Measurements from ENCODE around the gene SYNGAP1. TPM values are rescaled to one million over a fixed set of nuclear protein-coding genes. Genes with fewer than 3 reads are reported as not detected.

Gene SYNGAP1
- total and polyA plus RNA-seq, 9 of the 15 experiments (the other 6 are each of a cell fraction or from before 2014, with no cell fraction given), result 0.01 to 22.8 (median 3.2) TPM

DNA sequence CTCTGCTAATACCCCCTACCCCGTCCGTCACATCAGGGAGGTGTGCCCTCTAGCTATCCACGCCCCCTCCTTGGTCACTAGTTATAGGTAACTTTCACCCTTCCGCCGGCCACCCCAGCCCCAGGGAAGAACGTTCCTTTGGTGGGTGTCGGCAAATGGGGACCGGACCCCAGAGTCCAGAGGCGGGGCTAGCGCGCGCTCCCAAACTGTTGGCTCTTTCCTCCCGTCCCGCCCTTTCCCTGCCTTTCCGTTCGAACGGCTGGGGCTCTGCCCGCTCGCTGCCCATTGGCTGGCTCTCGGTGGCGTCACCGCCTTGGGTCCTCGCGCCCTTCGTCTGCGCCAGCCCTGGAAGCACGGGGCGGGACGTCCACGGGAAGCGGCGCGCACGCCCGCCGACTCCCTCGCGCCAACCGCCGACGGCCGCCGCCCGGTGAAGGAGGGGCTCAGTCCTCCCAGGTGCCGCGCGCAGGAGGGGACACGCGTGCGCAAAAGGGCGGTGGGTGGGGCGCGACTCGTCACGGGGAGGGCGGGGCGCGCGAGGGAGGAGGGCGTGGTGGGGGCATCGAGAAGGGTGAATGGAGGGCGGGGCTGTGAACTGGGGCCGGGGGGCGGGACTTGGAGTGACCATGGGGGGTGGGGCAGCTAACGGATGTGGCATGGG, 9.7 kb upstream of the SYNGAP1 start (continued):
- TF ChIP-seq FOXM1 (IDR thresholded peaks at IDR 0.05; ENCODE audit: low read depth), result peak; percentile 58
- TF ChIP-seq FOXM1 (CRISPR knock-in tag; IDR thresholded peaks at IDR 0.05; ENCODE audit: low read depth), result peak; percentile 93; the same call in 1 of the 2 replicates
- TF ChIP-seq, protein P1, sequence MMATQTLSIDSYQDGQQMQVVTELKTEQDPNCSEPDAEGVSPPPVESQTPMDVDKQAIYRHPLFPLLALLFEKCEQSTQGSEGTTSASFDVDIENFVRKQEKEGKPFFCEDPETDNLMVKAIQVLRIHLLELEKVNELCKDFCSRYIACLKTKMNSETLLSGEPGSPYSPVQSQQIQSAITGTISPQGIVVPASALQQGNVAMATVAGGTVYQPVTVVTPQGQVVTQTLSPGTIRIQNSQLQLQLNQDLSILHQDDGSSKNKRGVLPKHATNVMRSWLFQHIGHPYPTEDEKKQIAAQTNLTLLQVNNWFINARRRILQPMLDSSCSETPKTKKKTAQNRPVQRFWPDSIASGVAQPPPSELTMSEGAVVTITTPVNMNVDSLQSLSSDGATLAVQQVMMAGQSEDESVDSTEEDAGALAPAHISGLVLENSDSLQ (IDR thresholded peaks at IDR 0.05), result peak; percentile 87
- TF ChIP-seq EP400 (IDR thresholded peaks at IDR 0.05), result peak; percentile 85
- TF ChIP-seq NUFIP1 (IDR thresholded peaks at IDR 0.05; ENCODE audit: partially characterized antibody), result no peak
- peak; percentile 76 for TF ChIP-seq TBP (optimal IDR thresholded peaks at IDR 0.05; ENCODE audit: low read depth, low read length)
- TF ChIP-seq, protein P2, sequence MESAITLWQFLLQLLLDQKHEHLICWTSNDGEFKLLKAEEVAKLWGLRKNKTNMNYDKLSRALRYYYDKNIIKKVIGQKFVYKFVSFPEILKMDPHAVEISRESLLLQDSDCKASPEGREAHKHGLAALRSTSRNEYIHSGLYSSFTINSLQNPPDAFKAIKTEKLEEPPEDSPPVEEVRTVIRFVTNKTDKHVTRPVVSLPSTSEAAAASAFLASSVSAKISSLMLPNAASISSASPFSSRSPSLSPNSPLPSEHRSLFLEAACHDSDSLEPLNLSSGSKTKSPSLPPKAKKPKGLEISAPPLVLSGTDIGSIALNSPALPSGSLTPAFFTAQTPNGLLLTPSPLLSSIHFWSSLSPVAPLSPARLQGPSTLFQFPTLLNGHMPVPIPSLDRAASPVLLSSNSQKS (CRISPR knock-in tag; IDR thresholded peaks at IDR 0.05), result peak; percentile 51; the same call in 1 of the 2 replicates
- TF ChIP-seq ELF2 (CRISPR knock-in tag; IDR thresholded peaks at IDR 0.05), result peak; percentile 25; the same call in 1 of the 2 replicates
- peak; percentile 89 for TF ChIP-seq RBFOX2 (IDR thresholded peaks at IDR 0.05; ENCODE audit: low read depth, low read length)
- TF ChIP-seq, protein P3, sequence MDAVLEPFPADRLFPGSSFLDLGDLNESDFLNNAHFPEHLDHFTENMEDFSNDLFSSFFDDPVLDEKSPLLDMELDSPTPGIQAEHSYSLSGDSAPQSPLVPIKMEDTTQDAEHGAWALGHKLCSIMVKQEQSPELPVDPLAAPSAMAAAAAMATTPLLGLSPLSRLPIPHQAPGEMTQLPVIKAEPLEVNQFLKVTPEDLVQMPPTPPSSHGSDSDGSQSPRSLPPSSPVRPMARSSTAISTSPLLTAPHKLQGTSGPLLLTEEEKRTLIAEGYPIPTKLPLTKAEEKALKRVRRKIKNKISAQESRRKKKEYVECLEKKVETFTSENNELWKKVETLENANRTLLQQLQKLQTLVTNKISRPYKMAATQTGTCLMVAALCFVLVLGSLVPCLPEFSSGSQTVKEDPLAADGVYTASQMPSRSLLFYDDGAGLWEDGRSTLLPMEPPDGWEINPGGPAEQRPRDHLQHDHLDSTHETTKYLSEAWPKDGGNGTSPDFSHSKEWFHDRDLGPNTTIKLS (IDR thresholded peaks at IDR 0.05; ENCODE audit: borderline replicate concordance, low read depth), result peak; percentile 64
- peak; percentile 64; the same call in 1 of the 2 replicates for TF ChIP-seq NBN (IDR thresholded peaks at IDR 0.05; ENCODE audit: low read depth)
- peak; percentile 77; the same call in 1 of the 2 replicates for TF ChIP-seq TARDBP (IDR thresholded peaks at IDR 0.05)
- TF ChIP-seq MBD2 (IDR thresholded peaks at IDR 0.05; ENCODE audit: borderline replicate concordance, low read depth), result peak; percentile 81; the same call in 1 of the 2 replicates
- TF ChIP-seq ZNF77 (CRISPR knock-in tag; IDR thresholded peaks at IDR 0.05), result 0 out of 2 replicates have a peak, but pooled peaks have one; percentile 12
- peak; percentile 83 for TF ChIP-seq MYNN (IDR thresholded peaks at IDR 0.05)
- TF ChIP-seq MYNN (CRISPR knock-in tag; IDR thresholded peaks at IDR 0.05), result no peak
- no peak; the same call in 1 of the 2 replicates for TF ChIP-seq GABPB2 (CRISPR knock-in tag; conservative IDR thresholded peaks at IDR 0.05)
- TF ChIP-seq E2F4 (CRISPR knock-in tag; IDR thresholded peaks at IDR 0.05; ENCODE audit: low read depth), result peak; percentile 96
- peak; percentile 66; the same call in 1 of the 2 replicates for TF ChIP-seq HBP1 (CRISPR knock-in tag; IDR thresholded peaks at IDR 0.05)
- TF ChIP-seq, protein P4, sequence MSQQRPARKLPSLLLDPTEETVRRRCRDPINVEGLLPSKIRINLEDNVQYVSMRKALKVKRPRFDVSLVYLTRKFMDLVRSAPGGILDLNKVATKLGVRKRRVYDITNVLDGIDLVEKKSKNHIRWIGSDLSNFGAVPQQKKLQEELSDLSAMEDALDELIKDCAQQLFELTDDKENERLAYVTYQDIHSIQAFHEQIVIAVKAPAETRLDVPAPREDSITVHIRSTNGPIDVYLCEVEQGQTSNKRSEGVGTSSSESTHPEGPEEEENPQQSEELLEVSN (IDR thresholded peaks at IDR 0.05; ENCODE audit: borderline replicate concordance in 1 of 2, extremely low read depth in 1 of 2, insufficient read depth in 1 of 2, insufficient read length in 1 of 2, low read depth in 1 of 2, low read length in 1 of 2, poor library complexity in 1 of 2, severe bottlenecking in 1 of 2), result peak; percentile 95 to 97
- peak; percentile 86 for TF ChIP-seq SMAD1 (IDR thresholded peaks at IDR 0.05; ENCODE audit: low read depth, low read length, partially characterized antibody)
